Measurements from ENCODE around the gene LBP. TPM values are rescaled to one million over a fixed set of nuclear protein-coding genes. Genes with fewer than 3 reads are reported as not detected.

Gene LBP
- total and polyA plus RNA-seq, 8 donors, result 0.16 to 1.9 (median 0.30) TPM; not detected in 3

GRCh38 chr20:38317422-38317821 lies 28.9 kb upstream of the LBP start:
- Histone ChIP-seq H3K9me3 (no peaks in the 10 kb centered on the region), H3K36me3 (no peaks in the 10 kb centered on the region), H3K27me3 (no peaks in the 10 kb centered on the region), H3K4me1 (no peaks in the 10 kb centered on the region), H3K4me3 (no peak overlapping the region), H3K27ac (no peak overlapping the region)
- 58 to 69% methylated on average over 3 of the region's 3 CpGs for WGBS, 2 donors
- no peak for FAIRE-seq
- no peak for TF ChIP-seq CTCF (IDR thresholded peaks at IDR 0.05)
- no peak for ATAC-seq
- DNase-seq, result no peak
- intact Hi-C loops (cut with DNase I), result no loop called here

- no peaks in the 10 kb centered on the region for H3K4me1 ChIP-seq
- no peak overlapping the region for H3K27ac ChIP-seq
- 33 to 41% methylated on average over 6 of the region's 6 CpGs for WGBS, 2 donors
- no peak for ATAC-seq
- no peak for TF ChIP-seq CTCF (IDR thresholded peaks at IDR 0.05)
- no peaks in the 10 kb centered on the region for H3K9me3 ChIP-seq
- FAIRE-seq, result no peak
- intact Hi-C loops (cut with DNase I), result no loop called here
- no peaks in the 10 kb centered on the region for H3K27me3 ChIP-seq
- no peak overlapping the region for H3K4me3 ChIP-seq
- no peaks in the 10 kb centered on the region for H3K36me3 ChIP-seq
- DNase-seq, result no peak
Measured at GRCh38 chr20:38320221-38320620, 26.1 kb upstream of the LBP start.

GRCh38 chr20:38321959-38322598 lies 24.2 kb upstream of the LBP start:
- ATAC-seq (peak in 3 of 4 donors; percentile 36 to 59 (median 57)), DNase-seq (no peak), FAIRE-seq (peak; percentile 17)
- intact Hi-C loops (cut with DNase I), result no loop called here
- Histone ChIP-seq H3K27ac (no peak overlapping the region), H3K36me3 (no peaks in the 10 kb centered on the region), H3K9me3 (no peaks in the 10 kb centered on the region), H3K4me3 (no peak overlapping the region), H3K27me3 (no peaks in the 10 kb centered on the region), H3K4me1 (no peaks in the 10 kb centered on the region)
- TF ChIP-seq CTCF (IDR thresholded peaks at IDR 0.05), result peak in 2 of 4 donors; percentile 28
- 1 to 2% methylated on average over 5 of the region's 5 CpGs for WGBS, 2 donors

GRCh38 chr20:38324159-38324558 lies 22.1 kb upstream of the LBP start:
- TF ChIP-seq CTCF (IDR thresholded peaks at IDR 0.05), result no peak
- no peaks in the 10 kb centered on the region for H3K27me3 ChIP-seq
- no peak overlapping the region for H3K4me3 ChIP-seq
- 85 to 95% methylated on average over 3 of the region's 3 CpGs for WGBS, 2 donors
- no peak overlapping the region for H3K27ac ChIP-seq
- H3K4me1 ChIP-seq, result no peaks in the 10 kb centered on the region
- no peaks in the 10 kb centered on the region for H3K36me3 ChIP-seq
- ATAC-seq (no peak), FAIRE-seq (no peak), DNase-seq (no peak)
- H3K9me3 ChIP-seq, result no peaks in the 10 kb centered on the region
- intact Hi-C loops (cut with DNase I), result no loop called here

GRCh38 chr20:38325167-38325566 lies 21.1 kb upstream of the LBP start:
- no peak for FAIRE-seq

More at GRCh38 chr20:38325167-38325566, 21.1 kb upstream of the LBP start:
- Histone ChIP-seq H3K4me3 (no peak overlapping the region), H3K27me3 (no peaks in the 10 kb centered on the region), H3K36me3 (no peaks in the 10 kb centered on the region), H3K27ac (no peak overlapping the region), H3K9me3 (no peaks in the 10 kb centered on the region), H3K4me1 (no peaks in the 10 kb centered on the region)
- no peak for TF ChIP-seq CTCF (IDR thresholded peaks at IDR 0.05)
- WGBS, 2 donors, result 56 to 65% methylated on average over 3 of the region's 3 CpGs
- DNase-seq (no peak), ATAC-seq (no peak)
- intact Hi-C loops (cut with DNase I), result no loop called here
